ENCODE measurements around the gene GET4. TPM values are rescaled to one million over a fixed set of nuclear protein-coding genes. Genes with fewer than 3 reads are reported as not detected.

The GET4 gene
- 10 to 100 TPM; 16.3 to 35.0 (median 17.9) TPM for total RNA-seq

GRCh38 chr7:876077-876971 lies at the start of gene GET4:
Gene GET4 (plus strand): TSS chr7:876554. CDS start chr7:876646, 92 bp downstream.
- TF ChIP-seq CTCF (IDR thresholded peaks at IDR 0.05; ENCODE audit: low read depth): no peak

GRCh38 chr7:828793-829561 lies 47.4 kb upstream of the GET4 start:
- TF ChIP-seq CTCF (IDR thresholded peaks at IDR 0.05; ENCODE audit: low read depth): no peak

- no peak for TF ChIP-seq CTCF (IDR thresholded peaks at IDR 0.05; ENCODE audit: low read depth)
Measured at GRCh38 chr7:830069-830468, 46.3 kb upstream of the GET4 start.

- TF ChIP-seq CTCF (IDR thresholded peaks at IDR 0.05; ENCODE audit: low read depth): no peak
Measured at GRCh38 chr7:831596-832166, 44.7 kb upstream of the GET4 start.

GRCh38 chr7:832167-832967 lies 44.0 kb upstream of the GET4 start, which contains the start of gene SUN1:
Gene SUN1 (plus strand): TSS chr7:832476. CDS start chr7:832525, 49 bp downstream.
- TF ChIP-seq CTCF (IDR thresholded peaks at IDR 0.05; ENCODE audit: low read depth): no peak

- no peak for TF ChIP-seq CTCF (IDR thresholded peaks at IDR 0.05; ENCODE audit: low read depth)
Measured at GRCh38 chr7:832968-833424, 43.4 kb upstream of the GET4 start.

All from subcutaneous adipose tissue (tissue), 4 donors.